NCI-H146 (cell line): ENCODE results near the gene CTSO.
A peak's percentile ranks its signal among the peaks of the same experiment; 100 is the strongest.

Source experiments
- DNase-seq: peaks from one replicate; lab custom pipeline; 2025; lab: John Stamatoyannopoulos, UW

CTSO gene

GRCh38 chr4:155953151-155954117 lies at the start of gene CTSO:
CTSO (minus strand) TSS chr4:155953866; CDS start chr4:155953847, 19 bp downstream.
- DNase-seq, result peak; percentile 70

- no peak for DNase-seq
These were observed 46.8 kb upstream of the CTSO start for GRCh38 chr4:156000491-156000890.

- DNase-seq, result peak; percentile 0
These were observed 46.1 kb upstream of the CTSO start for GRCh38 chr4:155999725-156000124.

GRCh38 chr4:155995069-155995468 lies 41.4 kb upstream of the CTSO start:
- no peak for DNase-seq

GRCh38 chr4:155984106-155984797 lies 30.6 kb upstream of the CTSO start:
- no peak for DNase-seq

GRCh38 chr4:155982736-155983385 lies 29.2 kb upstream of the CTSO start:
- no peak for DNase-seq

GRCh38 chr4:155978810-155979209 lies 25.1 kb upstream of the CTSO start:
- no peak for DNase-seq

GRCh38 chr4:155975511-155975910 lies 21.8 kb upstream of the CTSO start:
- no peak for DNase-seq

- no peak for DNase-seq
These were observed 21.3 kb upstream of the CTSO start for GRCh38 chr4:155974996-155975395.

GRCh38 chr4:155974476-155974749 lies 20.7 kb upstream of the CTSO start:
- no peak for DNase-seq

GRCh38 chr4:155973639-155974475 lies 20.2 kb upstream of the CTSO start:
- no peak for DNase-seq

GRCh38 chr4:155972098-155972497 lies 18.4 kb upstream of the CTSO start:
- DNase-seq, result no peak

GRCh38 chr4:155966731-155967395 lies 13.2 kb upstream of the CTSO start:
- DNase-seq, result no peak

- no peak for DNase-seq
These were observed 12.5 kb upstream of the CTSO start for GRCh38 chr4:155966171-155966570.

- DNase-seq, result no peak
These were observed 10.6 kb upstream of the CTSO start for GRCh38 chr4:155964016-155964891.

GRCh38 chr4:155962767-155963166 lies 9.1 kb upstream of the CTSO start:
- no peak for DNase-seq

GRCh38 chr4:155961575-155961974 lies 7.9 kb upstream of the CTSO start:
- no peak for DNase-seq

- peak; percentile 28 for DNase-seq
These were observed 6.9 kb upstream of the CTSO start for GRCh38 chr4:155960522-155960921.

GRCh38 chr4:155959417-155959816 lies 5.8 kb upstream of the CTSO start:
- DNase-seq, result no peak

GRCh38 chr4:155956461-155956860 lies 2.8 kb upstream of the CTSO start:
- no peak for DNase-seq
